ENCODE measurements around the gene HDAC3.

- TF ChIP-seq, protein P1, sequence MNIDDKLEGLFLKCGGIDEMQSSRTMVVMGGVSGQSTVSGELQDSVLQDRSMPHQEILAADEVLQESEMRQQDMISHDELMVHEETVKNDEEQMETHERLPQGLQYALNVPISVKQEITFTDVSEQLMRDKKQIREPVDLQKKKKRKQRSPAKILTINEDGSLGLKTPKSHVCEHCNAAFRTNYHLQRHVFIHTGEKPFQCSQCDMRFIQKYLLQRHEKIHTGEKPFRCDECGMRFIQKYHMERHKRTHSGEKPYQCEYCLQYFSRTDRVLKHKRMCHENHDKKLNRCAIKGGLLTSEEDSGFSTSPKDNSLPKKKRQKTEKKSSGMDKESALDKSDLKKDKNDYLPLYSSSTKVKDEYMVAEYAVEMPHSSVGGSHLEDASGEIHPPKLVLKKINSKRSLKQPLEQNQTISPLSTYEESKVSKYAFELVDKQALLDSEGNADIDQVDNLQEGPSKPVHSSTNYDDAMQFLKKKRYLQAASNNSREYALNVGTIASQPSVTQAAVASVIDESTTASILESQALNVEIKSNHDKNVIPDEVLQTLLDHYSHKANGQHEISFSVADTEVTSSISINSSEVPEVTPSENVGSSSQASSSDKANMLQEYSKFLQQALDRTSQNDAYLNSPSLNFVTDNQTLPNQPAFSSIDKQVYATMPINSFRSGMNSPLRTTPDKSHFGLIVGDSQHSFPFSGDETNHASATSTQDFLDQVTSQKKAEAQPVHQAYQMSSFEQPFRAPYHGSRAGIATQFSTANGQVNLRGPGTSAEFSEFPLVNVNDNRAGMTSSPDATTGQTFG (tag by site-specific recombination; IDR thresholded peaks at IDR 0.05; ENCODE audit: borderline replicate concordance): no peak
- TF ChIP-seq, protein P2, sequence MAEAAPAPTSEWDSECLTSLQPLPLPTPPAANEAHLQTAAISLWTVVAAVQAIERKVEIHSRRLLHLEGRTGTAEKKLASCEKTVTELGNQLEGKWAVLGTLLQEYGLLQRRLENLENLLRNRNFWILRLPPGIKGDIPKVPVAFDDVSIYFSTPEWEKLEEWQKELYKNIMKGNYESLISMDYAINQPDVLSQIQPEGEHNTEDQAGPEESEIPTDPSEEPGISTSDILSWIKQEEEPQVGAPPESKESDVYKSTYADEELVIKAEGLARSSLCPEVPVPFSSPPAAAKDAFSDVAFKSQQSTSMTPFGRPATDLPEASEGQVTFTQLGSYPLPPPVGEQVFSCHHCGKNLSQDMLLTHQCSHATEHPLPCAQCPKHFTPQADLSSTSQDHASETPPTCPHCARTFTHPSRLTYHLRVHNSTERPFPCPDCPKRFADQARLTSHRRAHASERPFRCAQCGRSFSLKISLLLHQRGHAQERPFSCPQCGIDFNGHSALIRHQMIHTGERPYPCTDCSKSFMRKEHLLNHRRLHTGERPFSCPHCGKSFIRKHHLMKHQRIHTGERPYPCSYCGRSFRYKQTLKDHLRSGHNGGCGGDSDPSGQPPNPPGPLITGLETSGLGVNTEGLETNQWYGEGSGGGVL (tag by site-specific recombination; IDR thresholded peaks at IDR 0.05): no peak
- TF ChIP-seq ZNF239 (tag by site-specific recombination; IDR thresholded peaks at IDR 0.05) (no peak), YY1 (tag by site-specific recombination; IDR thresholded peaks at IDR 0.05) (no peak), ZNF555 (tag by site-specific recombination; conservative IDR thresholded peaks at IDR 0.05) (no peak), CTCF (tag by site-specific recombination; IDR thresholded peaks at IDR 0.05) (no peak), ZNF19 (tag by site-specific recombination; IDR thresholded peaks at IDR 0.05; ENCODE audit: low read depth) (no peak), ZSCAN5A (tag by site-specific recombination; IDR thresholded peaks at IDR 0.05) (no peak)
- TF ChIP-seq, protein P3, sequence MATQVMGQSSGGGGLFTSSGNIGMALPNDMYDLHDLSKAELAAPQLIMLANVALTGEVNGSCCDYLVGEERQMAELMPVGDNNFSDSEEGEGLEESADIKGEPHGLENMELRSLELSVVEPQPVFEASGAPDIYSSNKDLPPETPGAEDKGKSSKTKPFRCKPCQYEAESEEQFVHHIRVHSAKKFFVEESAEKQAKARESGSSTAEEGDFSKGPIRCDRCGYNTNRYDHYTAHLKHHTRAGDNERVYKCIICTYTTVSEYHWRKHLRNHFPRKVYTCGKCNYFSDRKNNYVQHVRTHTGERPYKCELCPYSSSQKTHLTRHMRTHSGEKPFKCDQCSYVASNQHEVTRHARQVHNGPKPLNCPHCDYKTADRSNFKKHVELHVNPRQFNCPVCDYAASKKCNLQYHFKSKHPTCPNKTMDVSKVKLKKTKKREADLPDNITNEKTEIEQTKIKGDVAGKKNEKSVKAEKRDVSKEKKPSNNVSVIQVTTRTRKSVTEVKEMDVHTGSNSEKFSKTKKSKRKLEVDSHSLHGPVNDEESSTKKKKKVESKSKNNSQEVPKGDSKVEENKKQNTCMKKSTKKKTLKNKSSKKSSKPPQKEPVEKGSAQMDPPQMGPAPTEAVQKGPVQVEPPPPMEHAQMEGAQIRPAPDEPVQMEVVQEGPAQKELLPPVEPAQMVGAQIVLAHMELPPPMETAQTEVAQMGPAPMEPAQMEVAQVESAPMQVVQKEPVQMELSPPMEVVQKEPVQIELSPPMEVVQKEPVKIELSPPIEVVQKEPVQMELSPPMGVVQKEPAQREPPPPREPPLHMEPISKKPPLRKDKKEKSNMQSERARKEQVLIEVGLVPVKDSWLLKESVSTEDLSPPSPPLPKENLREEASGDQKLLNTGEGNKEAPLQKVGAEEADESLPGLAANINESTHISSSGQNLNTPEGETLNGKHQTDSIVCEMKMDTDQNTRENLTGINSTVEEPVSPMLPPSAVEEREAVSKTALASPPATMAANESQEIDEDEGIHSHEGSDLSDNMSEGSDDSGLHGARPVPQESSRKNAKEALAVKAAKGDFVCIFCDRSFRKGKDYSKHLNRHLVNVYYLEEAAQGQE (tag by site-specific recombination; IDR thresholded peaks at IDR 0.05): no peak
Measured at GRCh38 chr5:141683596-141684141, 47.0 kb upstream of the HDAC3 start.

All from HEK293 (cell line).